ENCODE measurements around the gene DIO1.

- TF ChIP-seq CTCF (IDR thresholded peaks at IDR 0.05): no peak
- no peak for TF ChIP-seq POLR2A (IDR thresholded peaks at IDR 0.05)
Observed at GRCh38 chr1:53943490-53944043, 49.6 kb downstream of the DIO1 start.

Measured in transverse colon (tissue), 3 donors.